Stimulated activated CD4-positive, alpha-beta T cell treated with anti-CD3 and anti-CD28 coated beads, Interleukin-2, amount 100 ng/mL, for 4 hours (primary cell): Measurements from ENCODE around the gene BPGM.
"Not testable (repeated sequence)": the region's sequence is repeated elsewhere in the genome, so short reads cannot be mapped to it uniquely, and the experiment has no call there.

Experiments
- DNase-seq: peaks from one replicate; pipeline ENCODE4 v3.0.0-alpha.2; 2020; ENCODE audit warnings: low read depth

The BPGM gene

DNA sequence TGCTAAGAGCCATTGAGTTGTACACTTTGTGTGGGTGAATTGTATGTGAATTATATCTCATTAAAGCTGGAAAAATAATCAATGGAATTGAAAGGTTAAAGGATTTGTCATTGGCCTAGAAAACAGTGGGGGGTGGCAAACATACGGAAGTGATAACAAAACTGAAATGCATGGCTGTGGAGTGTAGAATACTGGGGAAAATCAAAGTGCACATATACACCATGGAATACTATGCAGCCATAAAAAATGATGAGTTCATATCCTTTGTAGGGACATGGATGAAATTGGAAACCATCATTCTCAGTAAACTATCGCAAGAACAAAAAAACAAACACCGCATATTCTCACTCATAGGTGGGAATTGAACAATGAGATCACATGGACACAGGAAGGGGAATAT lies 18.4 kb downstream of the BPGM start:
- not testable (repeated sequence) for DNase-seq

DNA sequence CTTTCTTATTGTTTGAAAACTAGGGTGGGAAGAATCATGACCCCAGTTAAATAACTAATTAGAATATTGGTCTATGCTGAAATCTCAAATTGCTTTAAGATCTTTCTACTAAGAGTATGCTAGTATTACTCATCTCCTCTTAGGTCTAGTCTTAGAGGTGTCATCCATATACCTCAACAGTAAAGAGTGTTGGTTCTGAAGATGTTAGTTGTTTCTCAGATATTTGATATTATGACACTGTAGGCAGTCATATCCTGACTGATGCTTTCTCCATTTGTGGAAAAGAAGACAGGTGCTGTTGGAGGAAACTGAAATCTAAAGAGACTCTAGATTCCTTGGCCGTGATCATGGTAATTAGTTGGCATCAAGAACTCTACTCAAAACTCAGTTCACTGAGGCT lies 21.2 kb downstream of the BPGM start:
- no peak for DNase-seq

DNA sequence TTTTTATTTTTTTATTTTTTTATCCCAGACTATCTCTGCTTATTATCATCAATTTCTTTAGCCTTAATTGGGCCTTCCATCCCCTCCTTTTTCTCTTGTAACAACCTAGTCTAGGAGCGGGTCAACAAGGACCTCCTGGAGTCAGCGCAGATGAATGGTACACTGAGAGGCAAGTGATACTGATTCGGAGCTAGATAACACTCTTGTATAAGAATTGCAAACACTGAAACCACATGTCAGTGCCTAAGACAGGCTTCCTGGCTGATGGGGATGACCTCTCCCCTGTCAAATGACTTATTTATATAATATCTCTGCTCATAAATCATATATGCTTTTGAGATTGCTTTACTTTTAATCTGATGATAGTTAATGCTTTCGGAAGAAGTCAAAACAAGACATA lies 22.7 kb downstream of the BPGM start:
- no peak for DNase-seq

DNA sequence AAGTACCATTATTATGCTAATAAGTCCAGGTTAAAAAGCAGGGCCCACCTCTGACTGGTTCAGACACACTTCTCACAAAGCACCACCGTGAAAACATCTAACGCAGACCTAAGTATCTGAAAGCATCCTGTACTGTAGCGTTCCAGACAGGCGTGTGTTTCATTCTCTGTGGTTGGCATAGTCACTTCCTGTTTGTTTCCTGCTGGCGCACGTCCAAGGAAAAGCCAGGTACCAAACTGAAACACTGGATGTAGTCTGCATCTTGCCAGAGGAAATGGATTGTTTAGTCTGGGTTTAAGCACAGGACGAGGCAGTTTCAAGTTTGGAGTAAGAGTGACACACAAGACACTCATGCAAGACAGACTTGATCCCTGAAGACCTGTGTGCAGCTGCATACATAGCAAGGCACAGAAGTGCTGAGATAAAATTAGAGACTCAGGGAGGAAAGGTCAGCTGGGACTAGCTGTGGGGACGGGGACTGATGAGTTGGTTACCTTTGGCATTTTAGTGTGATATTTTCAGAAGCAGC lies 23.3 kb downstream of the BPGM start:
- DNase-seq = peak; percentile 58

DNA sequence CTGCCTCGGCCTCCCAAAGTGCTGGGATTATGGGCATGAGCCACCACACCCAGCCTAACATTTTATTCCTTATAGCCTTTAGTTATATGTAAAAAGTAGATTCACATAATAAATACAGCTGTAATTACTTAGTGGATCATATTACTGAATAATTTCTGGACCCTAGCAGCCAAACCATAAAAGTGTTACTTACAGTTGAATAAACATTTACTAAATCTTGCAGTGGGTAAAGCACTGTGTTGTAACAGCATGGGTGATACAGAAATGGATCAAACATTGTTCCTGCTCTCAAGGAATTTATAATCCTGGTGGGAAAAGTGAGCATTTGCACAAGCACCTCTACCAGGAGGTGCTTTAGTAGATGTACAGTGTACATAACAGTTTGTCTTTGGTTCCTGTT lies 25.0 kb downstream of the BPGM start:
- no peak for DNase-seq

DNA sequence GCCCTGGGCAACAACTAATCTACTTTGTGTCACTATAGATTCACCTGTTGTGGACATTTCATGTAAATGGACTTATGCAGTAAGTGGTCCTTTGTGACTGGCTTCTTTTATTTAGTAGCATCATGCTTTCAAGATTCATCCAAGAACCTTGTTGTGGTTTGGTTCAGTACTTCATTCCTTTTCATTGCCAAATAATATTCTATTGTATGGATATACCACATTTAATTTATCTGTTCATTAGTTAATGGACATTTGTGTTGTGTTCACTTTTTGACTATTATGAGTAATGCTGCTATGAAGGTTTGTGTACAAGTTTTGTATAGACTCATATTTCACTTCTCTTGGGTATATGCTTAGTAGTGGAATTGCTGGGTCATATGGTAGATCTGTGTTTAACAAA lies 27.8 kb downstream of the BPGM start:
- no peak for DNase-seq

DNA sequence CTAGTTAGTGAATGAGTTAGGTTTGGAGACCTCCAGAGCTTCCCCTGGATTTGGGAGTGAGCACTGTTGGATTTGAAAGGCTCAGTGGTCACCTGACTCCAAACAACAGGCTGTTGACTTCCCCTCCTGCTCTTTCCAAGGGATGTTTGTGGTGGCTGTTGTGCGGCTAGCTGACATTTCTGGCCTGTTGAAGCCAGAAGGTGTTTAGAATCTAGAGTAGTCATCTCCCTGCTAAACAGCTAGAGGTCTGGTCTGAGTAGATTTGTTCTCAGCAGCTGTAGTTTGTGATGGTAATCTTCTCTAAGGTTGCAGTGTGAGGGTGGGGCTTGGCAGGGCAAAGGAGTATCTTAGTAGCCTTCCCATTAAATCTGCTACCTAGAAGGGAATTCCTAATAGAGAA lies 30.1 kb downstream of the BPGM start:
- DNase-seq = no peak

DNA sequence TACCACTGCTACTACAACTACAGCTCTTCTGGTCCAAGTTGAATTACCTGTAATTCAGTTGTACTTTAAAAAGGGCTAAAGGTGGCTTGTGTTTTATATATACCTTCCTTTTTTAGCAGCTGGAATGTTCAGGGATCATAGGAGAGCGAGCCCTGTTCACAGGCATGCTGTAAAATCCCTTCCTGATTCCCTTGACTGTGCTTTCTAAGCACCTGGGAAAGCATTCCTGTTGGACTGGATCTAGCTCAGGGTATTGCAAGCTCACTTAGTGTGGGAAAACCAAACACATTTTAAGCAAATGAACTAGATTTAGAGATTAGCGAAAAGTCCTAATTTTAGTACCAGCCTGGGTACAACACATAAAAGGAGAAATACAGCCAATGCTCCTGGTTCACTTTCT lies 31.5 kb downstream of the BPGM start:
- no peak for DNase-seq

DNA sequence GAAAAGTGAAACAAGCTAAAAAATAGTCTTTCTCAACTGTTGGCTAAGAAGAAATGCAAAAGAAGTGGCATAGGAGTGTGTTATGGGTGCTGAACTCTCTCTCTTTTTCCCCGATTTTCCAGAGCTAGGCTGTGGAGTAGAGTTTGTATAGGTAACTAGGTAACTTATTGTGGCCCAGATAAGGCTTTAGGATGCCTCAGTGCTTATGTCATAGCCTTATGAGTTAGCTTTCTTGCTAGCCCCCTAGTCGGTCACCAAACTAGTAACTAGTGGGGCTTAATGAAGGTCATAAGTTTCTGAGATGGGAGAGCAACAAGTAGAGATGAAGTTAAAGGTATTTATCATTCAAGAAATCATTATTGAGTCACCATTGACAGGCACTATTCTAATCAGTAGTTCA lies 32.4 kb downstream of the BPGM start:
- DNase-seq = no peak

DNA sequence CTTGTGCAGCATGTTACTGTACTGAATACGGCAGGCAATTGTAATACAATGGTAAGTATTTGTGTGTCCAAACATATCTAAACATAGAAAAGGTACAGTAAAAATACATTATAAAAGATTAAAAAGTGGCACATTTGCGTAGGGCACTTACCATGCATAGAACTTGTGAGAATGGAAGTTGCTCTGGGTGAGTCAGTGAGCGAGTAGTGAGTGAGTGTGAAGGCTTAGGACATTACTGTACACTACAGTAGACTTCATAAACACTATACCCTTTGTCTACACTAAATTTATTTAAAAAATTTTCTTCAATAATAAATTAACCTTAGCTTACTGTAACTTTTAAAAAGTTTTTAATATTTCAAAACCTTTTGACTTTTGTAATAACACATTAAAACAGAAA lies 37.5 kb downstream of the BPGM start:
- no peak for DNase-seq

DNA sequence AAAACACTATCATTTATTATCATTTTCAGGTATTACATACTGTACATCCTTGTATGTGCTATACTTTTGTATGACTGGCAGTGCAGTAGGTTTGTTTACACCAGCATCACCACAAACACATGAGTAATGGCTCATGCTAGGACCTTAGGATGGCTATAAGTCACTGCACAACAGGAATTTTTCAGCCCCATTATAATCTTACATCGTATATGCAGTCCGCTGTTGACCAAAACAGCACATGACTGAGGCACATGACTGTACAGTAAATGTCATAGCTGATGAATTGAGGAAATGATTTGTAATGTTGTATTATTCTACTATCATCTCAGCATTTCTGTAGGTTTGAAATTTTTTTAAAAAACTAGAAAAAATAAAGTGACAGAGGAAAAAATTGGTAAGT lies 38.6 kb downstream of the BPGM start:
- no peak for DNase-seq

DNA sequence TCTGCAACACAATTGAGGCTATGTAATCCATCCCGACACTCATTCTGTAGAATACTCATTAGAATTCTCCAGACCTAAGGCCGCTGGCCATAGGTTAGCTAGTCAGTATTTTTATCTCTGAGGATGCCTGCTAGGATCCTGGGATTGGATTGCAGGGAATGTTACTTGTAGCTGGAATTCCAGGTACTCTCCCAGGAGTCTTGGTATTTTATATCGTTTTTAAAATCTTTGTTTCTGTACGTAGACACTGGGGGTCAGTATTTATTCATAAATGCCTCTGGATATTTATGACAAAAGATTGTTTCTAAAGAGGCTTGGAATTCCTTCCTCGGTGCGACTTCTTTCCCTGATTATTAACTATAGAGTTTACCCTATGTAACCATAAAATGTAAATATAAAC lies 40.1 kb downstream of the BPGM start:
- no peak for DNase-seq

DNA sequence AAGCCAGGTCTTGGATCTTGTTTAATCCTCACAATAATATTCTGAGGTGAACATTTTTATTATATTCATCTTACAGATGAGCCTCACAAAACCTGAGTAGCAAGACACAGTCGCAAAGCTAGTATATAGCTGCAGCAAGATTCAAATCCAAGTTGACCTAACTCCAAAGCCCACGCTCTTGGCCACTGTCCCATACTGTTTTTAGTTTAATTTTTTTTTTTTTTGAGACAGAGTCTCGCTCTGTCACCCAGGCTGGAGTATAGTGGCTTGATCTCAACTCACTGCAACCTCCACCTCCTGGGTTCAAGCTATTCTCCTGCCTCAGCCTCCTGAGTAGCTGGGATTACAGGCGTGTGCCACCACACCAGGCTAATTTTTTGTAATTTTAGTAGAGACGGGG lies 42.9 kb downstream of the BPGM start:
- DNase-seq = not testable (repeated sequence)

DNA sequence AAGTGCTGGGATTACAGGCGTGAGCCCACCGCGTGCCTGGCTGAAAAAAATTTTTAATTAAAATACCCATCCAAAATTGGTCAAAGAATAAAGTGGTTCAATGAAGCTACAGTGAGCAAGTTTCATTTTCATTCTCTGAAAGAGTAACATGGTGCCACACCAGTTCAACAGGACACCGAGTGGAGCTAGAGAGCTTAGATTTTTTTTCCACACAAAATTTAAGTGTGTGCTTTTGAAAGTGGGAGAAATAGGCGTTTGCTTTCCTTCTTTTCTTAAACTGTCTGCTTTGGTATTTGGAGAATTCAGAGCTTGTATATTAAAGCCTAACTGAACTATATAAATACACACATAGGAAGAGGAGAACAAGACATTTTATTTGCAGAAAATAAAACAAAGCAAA lies 43.4 kb downstream of the BPGM start:
- no peak for DNase-seq

DNA sequence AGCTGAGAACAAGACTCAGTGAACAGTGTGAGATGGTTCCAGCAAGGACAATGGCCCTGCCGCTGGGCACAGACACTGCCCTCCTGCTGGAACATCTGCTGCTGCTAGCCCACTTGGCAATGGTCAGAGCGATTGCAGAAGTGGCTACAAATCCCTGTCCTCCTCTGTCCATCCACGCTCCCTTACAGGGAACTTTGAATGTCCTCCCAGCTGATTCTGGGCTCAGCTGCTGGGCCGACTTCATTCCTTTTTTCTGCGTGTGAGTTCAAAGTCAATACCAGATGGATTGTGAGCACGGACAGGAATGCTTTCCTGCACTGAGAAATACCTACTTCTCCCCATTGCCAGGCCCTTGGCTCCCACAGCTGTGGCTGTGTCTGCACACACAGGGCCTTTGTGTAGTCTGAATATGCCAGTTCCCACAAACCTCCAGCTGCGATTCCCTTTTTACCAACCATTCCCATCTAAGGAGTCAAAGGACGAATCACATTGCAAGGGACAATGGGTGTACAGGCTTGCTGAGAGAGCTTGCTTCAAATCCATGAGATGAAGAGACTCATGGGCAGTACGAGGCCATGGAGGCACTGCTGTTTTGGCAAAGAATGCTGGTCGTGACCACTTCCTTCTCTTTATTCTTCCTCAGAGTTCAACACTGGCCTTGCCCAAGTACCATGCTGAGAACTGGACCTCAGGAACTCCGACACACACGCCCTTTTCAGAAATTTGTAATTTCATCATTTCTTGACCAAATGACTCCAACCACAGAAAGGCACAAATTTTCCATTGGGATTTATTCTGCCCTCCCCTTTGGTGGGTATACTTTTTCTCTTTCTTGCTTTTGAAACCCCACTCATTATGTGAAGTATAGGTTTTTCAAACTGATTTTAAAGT lies 44.2 kb downstream of the BPGM start:
- no peak for DNase-seq

DNA sequence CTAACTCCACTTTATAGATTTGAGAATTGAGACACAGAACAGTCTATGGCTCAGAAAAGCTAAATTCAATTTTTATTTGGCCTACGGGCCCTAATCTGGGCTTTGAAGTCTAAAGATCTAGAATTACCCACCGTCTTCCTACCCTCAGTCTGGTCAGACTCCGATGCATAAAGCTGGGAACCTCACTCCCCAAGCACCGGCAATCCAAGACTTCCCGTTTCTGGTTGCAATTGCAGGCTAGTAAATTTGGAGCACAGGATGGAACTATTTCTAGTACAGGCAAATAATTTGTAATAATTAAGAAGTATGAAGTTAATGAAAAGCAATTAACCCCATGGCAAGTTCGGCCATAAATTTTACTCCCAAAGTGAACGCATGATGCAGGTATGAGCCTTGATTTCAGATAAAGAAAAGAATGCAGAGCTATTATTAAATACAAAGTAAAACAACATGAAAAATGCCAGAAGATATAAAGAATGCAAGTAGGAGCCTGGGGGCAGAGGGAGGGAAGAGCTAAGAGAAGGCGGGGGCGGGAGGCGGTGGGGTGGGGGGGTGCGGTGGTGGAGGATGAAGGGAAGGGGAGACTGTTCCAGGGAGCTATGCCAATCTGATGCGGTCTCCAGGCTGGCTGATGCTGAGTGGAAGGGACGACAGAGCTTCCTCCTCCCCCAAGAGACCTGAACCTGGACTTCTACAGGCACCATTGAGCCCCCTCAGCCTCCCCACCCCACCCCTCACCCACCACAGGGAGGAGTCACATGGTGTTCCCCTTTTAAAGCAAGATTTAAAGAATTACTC lies 45.1 kb downstream of the BPGM start:
- no peak for DNase-seq

DNA sequence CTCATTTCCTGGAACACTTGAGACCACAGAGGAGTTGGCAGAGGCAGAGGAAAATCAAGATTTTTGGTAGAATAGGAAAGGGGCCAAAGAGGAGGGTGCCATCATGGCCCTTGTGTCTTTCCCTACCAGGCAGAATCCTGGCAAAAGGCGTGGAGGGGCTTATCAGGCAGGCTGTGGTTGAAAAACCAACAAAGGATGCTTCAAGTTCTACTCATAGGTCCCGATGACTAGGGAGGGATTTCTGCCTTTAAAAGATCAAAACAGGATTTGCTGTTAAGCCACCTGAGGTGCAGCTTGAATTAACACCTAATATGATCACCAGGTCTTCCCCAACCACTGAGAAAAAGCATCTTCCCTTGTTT lies 45.7 kb downstream of the BPGM start:
- DNase-seq = no peak

DNA sequence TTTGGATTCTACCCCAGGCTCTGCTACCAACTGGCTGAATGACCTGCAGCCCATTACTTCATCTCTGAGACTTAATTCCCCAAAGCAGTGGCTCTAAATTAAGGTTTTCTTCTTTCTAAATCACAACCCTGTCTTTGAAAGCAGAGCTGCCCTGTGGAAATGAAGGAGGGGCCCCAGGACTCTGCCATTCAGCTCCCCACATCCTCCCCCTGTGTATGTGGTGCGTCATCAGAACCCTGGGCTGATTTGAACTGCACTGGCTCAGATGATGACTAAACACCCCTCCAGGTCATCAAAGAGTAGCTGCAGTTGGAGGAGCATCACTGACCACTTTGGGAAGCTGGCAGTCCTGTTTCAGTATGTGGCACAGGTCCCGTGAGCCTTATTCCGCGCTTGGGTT lies 46.6 kb downstream of the BPGM start:
- no peak for DNase-seq

DNA sequence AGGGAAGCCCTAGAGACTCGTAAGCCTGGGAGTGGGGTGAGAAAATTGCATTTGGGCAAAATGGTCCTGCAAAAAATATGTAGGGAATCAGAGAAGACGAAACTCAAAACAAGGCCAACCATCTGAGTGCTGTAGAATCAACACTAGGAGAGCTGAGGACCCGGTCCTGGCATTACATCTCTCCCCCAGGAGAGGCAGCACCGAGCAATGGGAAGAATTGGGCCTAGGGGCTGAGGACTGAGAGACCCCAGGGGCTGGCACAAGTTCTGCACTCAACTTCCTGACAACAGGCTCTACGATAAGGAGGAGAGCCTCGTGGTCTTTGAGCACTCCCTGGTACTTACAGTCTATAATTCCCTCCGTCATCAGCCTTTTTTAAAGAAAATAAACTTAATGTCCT lies 47.6 kb downstream of the BPGM start:
- DNase-seq = no peak

DNA sequence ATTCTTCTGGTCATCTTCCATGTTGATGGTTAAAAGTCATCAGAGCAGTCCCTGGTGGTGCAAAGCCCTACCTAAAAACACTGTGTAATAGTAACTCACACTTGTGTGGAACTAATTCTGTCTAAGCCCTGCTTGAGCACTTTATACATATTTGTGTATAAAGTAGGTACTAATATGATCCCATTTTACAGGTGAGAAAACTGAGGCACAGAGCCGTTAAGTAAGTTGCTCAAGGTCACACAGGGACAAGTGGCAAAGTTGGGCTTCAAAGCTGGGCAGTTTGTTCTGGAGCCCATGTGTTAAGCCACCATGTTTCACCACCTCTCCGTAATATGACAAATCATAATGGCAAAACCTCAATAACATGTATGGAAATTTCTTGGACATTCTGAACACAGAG lies 48.1 kb downstream of the BPGM start:
- no peak for DNase-seq

DNA sequence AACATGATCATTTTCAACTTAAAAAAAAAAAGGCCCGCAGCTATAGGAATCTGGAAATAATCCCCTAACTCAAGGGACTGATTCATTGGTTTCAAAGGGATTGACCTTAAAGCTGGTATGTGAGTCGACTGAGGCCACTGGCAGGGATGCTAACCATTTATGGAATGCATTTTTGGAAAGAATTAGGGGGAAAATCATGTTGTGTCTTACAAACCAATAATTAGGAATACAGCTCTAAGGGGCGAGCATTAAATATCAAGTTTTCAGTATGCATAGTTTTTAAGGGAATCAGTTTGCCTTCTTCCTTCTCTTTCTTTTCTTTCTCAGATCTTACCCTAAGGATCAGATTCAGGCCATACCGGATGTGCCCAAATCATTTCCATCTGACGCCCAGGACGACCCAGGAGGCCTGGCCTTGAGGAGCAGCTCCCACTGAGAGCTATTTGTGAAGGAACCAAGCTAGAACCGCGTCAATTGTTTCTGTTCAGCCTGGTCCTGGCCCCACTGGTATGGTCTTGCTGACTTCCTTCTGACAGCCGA lies 48.7 kb downstream of the BPGM start:
- no peak for DNase-seq

DNA sequence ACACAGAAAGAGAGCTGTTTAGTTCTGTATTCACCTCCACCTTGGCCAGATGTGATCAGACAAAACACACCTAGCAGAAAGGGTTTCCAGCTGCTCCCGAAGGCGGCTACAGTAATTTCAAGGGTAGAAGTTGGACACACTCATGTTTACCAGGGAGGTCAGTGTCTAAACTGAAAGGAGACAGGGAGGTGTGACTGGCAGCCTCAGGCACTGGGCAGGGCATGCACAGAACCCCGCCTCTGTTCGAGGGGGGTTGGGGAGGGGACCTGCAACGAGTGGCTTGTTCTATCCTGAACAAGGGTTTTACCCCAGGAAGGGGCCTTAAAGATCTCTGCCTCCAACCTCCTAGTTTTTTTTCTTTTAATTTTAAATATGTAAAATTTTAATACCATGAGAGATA lies 49.6 kb downstream of the BPGM start:
- DNase-seq = no peak
